ENCODE results near the gene COL20A1. TPM values are rescaled to one million over a fixed set of nuclear protein-coding genes. Genes with fewer than 3 reads are reported as not detected.

Gene COL20A1
- total RNA-seq, 1 donor from 2014 or later: 3.0 TPM

GRCh38 chr20:63350597-63351325 lies 57.8 kb downstream of the COL20A1 start:
- DNase-seq: no peak

GRCh38 chr20:63351326-63351700 lies 58.3 kb downstream of the COL20A1 start:
- DNase-seq: no peak

- peak; percentile 26 for DNase-seq
Measured at GRCh38 chr20:63351811-63352591, 59.0 kb downstream of the COL20A1 start.

DNA sequence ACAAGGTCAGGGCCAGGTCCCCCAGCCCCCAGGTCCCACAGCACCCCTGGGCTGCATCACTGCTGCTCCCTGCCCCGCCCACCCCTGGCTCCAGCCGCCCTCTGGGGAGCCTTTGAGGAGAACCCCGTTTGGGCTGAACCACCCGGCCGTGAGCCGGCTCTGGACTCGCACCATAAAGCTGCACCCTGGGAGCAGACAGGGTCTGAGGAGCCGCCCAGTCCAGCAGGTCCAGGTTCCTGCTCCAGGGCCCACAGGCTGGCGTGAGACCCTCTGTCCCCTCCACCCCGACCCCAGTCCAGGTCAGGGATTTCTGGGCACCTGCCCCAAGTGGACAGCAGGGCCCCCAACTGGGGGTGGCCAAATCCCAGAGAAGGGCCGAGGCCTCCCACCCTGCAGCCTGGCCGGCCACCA lies 59.8 kb downstream of the COL20A1 start:
- no peak for DNase-seq

DNA sequence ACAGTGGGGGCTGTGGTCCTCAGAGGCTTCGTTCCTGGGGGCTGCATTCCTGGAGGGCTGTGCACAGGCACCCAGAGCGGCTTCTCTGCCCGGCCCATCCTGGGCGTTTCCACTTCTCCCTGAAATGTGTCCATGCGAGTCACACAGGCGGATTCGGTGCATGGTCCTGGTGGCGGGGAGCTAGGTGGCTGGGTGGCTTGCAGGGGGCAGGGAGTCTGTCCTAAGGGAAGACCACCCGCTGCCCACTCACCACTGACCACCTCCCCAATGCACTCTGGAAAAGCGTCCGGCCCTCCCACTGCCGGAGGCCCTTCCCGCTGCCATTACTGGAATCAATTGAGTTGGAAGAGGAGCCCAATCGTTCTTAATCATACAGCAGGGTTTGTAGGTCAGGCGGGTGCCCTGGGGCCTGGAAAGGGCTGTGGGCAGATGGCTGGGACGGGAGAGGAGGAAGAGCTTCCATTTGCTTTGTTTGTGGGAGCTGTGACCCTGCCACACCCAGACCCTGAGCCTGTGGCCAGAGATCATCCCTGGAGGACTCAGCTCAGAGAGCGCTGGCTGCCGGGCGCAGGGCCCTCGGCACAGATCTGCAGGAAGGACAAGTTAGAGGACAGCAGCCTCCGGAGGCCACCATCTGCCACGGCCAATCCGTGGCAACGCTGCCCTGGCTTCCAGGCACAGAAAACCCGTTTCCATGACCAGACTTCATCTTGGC lies 61.8 kb downstream of the COL20A1 start:
- no peak for DNase-seq

GRCh38 chr20:63355781-63356295 lies 62.9 kb downstream of the COL20A1 start:
- no peak for DNase-seq

DNA sequence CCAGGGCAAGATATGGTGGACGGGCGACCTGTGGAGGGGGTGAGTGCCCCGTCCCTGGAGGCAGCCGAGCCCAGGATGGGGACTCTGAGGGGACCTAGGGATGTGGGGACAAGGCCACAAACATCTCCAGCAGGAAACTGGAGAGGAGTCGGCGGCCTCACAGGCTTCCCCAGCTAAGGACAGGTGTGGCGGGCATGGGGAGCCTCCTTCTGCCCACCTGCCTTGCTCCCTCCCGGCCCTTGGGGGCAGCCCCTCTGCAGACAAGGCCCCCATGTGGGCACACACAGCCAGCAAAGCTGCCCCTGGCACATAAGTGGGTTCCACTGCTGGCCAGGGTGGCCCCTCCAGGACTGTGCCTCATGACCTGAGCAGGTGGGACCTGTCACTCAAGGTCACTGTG lies 63.5 kb downstream of the COL20A1 start:
- no peak for DNase-seq

DNA sequence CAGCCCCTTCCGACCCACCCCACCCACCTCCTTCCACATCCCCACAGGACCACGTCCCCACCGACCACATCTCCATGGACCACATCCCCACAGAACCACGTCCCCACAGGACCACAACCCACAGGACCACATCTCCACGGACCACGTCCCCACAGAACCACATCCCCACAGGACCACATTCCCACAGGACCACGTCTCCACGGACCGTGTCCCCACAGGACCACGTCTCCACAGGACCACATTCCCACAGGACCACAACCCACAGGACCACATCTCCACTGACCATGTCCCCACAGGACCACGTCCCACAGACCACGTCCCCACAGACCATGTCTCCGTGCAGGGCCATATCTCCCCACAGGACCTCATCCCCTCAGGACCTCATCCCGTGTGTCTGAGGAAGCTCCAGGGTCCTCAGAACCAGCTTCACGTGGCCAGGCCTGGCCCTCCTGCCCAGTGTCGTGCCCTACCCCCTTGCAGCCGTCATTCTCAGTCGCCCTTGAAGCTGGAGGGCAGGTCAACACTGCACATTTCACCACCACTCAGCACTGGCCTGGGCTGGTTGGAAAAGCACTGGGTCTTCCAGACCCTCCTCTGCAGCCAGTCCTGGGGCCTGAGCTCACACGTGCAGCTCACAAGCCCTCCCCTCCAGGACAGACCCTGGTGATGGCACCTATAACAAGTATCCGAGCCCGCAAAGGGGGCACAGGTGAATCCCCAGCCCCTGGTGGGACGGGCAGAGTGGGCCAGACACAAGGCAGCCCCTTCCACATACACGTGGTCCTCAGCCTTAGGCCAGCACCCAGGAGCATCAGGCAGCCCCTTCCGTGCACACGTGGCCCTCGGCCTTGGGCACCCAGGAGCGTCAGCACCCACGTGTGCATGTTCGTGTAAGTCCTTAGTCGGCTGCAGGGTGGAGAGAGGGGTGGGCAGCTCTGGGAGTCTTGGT lies 64.2 kb downstream of the COL20A1 start:
- no peak for DNase-seq

DNA sequence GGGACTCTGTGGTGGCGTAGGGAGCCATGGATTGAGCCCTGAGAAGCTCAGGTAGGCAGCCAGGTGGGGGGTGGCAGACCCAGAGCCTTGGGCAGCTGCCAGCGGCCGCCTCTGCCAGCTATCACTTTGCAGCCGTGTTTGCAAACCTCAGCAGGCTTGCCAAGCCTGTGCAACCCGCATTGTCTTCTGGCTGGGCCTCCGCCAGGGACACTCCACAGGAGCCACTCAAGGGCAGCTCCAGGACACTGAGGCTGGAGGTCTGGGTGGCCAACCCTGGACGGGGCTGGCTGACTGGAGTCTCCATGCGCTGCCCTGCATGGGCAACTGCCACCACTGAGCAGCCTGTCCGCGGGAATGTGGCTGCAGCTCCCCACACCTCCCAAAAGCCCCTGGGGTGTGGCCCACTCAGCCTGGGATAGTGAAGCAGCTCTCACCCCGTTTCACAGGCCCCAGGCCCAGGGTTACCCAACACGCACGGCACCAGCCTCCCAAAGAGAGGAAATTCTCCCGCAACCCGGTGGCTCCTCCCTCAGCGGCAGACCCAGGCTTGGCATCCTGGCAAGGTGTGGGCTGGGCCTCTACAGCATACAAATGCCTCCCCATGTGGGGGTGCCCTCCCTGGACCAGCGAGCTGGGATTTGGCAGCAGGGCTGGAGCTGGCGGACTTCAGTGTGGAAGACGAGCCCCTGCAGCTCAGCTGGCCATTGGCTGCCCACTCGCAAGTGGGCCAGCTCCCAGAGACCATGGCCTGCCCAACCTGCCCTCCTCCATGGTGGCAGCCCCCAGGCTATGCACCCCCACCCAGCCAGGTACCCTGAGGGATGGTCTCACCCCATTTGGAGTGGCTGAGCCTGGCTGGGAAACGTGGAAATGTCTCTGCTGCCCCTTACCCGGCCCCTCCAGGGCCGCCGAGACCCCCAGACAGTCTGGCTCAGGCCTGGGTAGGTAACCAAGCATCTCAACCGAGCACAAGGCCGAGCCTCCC lies 65.2 kb downstream of the COL20A1 start:
- DNase-seq: no peak

GRCh38 chr20:63359164-63359934 lies 66.4 kb downstream of the COL20A1 start:
- DNase-seq: no peak

- no peak for DNase-seq
Measured at GRCh38 chr20:63359937-63360849, 67.2 kb downstream of the COL20A1 start.

DNA sequence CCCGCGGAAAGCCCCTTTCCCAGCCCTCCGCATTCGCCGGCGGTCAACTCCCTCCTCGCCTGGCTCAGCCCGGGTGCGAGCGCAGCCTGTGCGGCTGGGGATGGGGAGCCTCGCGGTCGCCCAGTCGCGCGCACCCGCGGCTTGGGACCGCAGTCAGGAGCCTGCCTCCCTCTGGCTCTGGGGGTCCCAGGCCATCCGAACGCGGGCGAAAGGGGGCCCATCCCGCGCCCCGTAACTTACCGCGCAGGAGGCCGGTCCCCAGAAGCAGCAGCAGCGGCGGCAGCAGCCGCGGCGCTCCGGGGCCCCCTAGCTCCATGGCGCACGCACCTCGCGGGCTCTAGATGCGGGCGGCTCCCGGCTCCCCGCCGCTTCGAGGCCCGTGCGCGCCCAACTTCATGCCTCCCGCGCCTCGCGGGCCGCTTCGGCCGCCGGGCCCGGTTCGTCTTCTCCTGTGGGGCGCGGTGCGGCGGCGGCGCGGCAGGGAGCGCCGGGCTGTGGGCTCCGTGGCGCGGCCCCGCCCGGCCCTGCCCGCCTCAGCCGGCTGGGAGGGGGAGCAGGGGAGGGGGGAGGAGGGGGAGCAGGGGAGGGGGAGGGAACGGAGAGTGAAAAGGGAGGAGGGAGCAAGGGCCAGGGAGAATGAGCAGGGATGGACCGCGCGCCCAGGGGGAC lies 68.0 kb downstream of the COL20A1 start, which contains the start of gene CHRNA4:
Gene CHRNA4, minus strand, starts transcription at position 500 of the 669 bp plus-strand sequence. Its CDS starts 184 bp downstream, at position 316.
- DNase-seq: no peak

DNA sequence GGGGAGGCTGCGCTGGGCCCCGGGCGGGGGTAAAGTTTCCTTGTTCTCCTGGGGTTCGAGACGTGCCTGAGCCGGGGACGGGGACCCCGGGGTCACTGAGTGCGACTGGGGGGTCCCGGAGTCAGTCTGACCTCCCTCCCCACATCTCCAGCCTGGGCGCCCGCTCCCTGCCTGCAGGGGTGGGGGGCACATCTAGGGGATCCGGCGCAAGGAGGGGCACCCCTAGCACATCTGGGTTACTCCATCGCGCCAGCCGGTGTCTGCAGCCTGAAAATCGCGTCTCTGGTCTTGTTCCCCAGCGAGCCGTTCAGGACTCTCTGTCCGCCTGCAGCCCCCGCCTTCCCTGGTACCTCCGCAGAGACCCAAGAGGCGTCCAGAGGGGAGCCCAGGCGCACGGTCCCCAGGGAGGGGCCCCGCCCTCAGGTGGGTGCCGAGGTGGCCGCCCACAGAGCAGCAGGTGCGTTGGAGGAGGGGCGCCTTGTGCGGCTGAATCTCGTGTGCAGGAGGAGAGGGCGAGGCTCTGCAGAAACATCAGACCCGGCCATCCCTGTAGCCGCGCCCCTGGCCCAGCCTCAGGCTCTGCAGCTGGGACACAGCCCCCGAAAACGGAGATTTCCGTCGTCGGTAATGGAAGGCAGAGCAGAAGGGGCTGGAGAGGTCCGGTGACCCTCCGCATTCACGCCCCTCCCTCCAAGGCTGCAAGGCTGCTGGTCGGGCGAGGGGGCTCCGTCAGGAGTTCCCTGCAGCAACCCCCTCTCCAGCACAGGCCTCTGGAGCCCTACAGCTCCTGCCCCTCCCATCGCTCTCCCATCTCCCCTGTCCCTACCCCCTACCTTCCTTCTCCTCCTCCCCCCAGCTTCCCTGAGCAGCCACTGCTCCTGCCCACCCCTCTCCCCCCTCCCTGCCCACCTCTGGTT lies 68.8 kb downstream of the COL20A1 start:
- DNase-seq: no peak

GRCh38 chr20:63362436-63363009 lies 69.5 kb downstream of the COL20A1 start:
- no peak for DNase-seq

DNA sequence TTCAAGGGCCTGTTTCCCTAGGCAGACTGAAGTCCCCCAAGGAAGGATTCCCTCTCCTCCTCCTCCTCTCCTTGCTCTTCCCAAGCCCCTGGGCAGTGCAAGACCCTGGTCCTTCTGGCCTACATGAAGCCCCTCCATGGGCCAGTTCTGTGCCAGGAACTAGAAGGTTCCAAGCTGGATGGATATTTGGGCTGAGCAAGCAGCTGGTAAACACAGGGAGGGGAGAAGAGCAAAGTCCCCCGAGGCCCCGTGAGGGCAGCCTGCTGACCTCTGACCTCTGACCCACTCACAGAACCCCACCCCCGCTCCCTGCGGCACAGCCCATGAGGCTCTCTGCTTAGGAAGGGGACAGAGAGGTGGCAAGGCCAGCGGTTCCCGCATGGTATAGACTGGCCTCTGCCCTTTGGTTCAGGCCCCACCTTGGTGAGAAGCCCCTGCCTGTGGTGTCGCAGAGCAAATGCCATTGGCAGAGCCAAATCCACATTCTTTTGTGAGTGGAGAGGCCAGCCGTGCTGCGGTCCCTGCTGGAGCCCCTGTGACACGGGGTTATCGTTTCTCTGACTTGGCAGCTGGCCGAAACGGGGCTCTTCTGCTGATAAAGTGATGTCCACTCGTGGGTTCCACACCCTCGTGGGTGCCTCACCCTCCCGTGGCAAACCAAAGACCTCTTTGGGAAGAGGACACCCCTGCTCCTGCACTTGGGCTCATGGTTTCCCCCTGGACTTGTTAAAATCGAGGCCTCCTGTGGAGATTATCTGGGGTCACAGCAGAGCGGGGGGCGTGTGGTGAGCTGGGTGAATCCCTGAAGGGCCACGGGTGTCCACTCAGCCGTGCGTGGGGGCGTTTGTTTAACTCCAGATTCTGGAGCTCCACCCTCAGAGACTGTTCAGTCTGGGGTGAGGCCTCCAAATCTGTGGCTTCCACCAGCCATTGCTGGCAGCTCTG lies 70.3 kb downstream of the COL20A1 start:
- no peak for DNase-seq

Data from occipital lobe (tissue), 2 donors.